H1 (cell line): ENCODE results near the gene ELMOD1. TPM values are rescaled to one million over a fixed set of nuclear protein-coding genes. Genes with fewer than 3 reads are reported as not detected.

ENCODE experiments used
- BACH1 ChIP-seq: IDR thresholded peaks from 2 replicates; pipeline ENCODE4 v1.6.1; 2012; ENCODE audit warnings: low read length, improper control_type of control experiment
- EP300 ChIP-seq, 2 experiments: IDR thresholded peaks; 1 replicate in 1 of 2; 2 replicates in 1 of 2; pipeline ENCODE4 v1.6.1; 2011 to 2012; ENCODE audit warnings: low read depth in 2 of 2, low read length in 2 of 2, mild to moderate bottlenecking in 2 of 2, borderline replicate concordance in 1 of 2, inconsistent platforms in 1 of 2, moderate library complexity in 1 of 2
- GABPA ChIP-seq: IDR thresholded peaks from 2 replicates; pipeline ENCODE4 v1.6.1; 2011; ENCODE audit warnings: mild to moderate bottlenecking, low read length, moderate library complexity, borderline replicate concordance; ENCODE audit not compliant: insufficient read depth
- JUN ChIP-seq: IDR thresholded peaks from 2 replicates; pipeline ENCODE4 v1.6.1; 2011; ENCODE audit warnings: low read depth, mild to moderate bottlenecking, improper control_type of control experiment, low read length
- NANOG ChIP-seq: IDR thresholded peaks from 2 replicates; pipeline ENCODE4 v1.6.1; 2011; ENCODE audit warnings: low read length, low read depth, mild to moderate bottlenecking, inconsistent platforms; ENCODE audit not compliant: insufficient read depth, poor library complexity, severe bottlenecking
- SAP30 ChIP-seq: fragments of 300-600 bp; sonication (generic); IDR thresholded peaks from 2 replicates; pipeline ENCODE4 v1.7.1; 2012; ENCODE audit warnings: low read length, moderate library complexity, mild to moderate bottlenecking, inconsistent platforms; ENCODE audit not compliant: insufficient read depth, insufficient replicate concordance
- polyA plus RNA-seq, 7 experiments: library from polyadenylated mRNA; depleted of rRNA in 3 of 7; stranded (reverse) in 5 of 7; unstranded in 2 of 7; fragments of >200 nt in 5 of 7; fragments of 200-250 nt in 2 of 7; gene quantifications; 1 replicate in 5 of 7; 2 replicates in 1 of 7; 4 replicates in 1 of 7; pipeline versions ENCODE4 v1.2.1 to v1.2.3, GENCODE V29; 2011 to 2013; ENCODE audit warnings: missing spikeins in 2 of 7, mixed read lengths in 2 of 7
- total RNA-seq: library from RNA; stranded (reverse); fragmentation: NEBNext Ultra II Directional; extraction: Animal tissue kit (Norgen Biotek cat#: 25700); gene quantifications from 2 replicates; pipeline ENCODE4 v1.2.1, GENCODE V29; 2021

ELMOD1 gene
- total and polyA plus RNA-seq, 2 of the 8 experiments (the other 6 are each of a cell fraction or from before 2014, with no cell fraction given): 0.47 to 1.6 TPM

DNA sequence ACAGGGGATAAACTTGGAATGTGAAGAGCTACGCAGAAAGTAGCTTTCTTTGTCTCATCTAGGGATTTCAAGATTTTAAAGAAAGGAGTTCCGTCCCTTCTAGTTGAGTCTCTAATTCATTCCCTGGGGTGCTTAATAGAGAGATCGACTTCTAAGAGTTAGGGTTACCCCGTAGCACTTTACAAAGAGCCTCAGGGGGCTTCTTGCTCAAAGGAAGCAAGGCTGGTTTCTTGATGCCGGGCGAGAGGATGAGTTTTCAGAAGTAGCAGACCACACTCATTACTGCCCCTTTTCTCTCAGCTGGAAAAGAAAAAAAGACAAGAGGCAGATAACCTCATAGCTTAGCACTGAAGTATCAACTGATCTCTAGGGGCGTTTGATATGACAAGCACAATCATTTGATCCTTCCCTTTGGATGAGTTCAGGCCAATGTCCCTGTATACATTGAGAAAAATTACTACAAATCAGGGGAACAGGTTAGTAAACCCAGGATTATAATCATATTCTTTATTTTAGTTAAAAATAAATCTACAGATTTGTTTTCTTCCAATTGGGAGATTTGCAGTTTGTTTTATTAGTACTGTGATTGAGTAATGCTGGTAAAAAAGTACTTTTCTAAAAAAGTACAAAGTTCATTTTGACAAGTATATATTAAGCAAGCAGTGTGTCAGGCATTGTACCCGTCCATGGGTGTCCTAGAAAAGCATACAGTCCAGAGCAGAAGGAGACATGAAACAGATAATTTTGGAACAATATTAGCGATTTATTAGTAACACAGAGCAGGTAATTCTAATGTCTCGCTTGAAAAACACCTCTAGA lies 18.7 kb downstream of the ELMOD1 start (continued):
- no peak for TF ChIP-seq SAP30
- no peak for TF ChIP-seq GABPA
- no peak for TF ChIP-seq EP300 (IDR thresholded peaks at IDR 0.05; ENCODE audit: borderline replicate concordance in 1 of 2, low read depth in 2 of 2, low read length in 2 of 2)
- TF ChIP-seq JUN: no peak
- TF ChIP-seq BACH1: no peak
- peak; percentile 67 for TF ChIP-seq NANOG
